ENCODE results near the gene CCDC81. TPM values are rescaled to one million over a fixed set of nuclear protein-coding genes. Genes with fewer than 3 reads are reported as not detected.
"Not testable (repeated sequence)": the region's sequence is repeated elsewhere in the genome, so short reads cannot be mapped to it uniquely, and the experiment has no call there.

Gene CCDC81
- total RNA-seq, 1 donor from 2014 or later: 36.5 TPM

DNA sequence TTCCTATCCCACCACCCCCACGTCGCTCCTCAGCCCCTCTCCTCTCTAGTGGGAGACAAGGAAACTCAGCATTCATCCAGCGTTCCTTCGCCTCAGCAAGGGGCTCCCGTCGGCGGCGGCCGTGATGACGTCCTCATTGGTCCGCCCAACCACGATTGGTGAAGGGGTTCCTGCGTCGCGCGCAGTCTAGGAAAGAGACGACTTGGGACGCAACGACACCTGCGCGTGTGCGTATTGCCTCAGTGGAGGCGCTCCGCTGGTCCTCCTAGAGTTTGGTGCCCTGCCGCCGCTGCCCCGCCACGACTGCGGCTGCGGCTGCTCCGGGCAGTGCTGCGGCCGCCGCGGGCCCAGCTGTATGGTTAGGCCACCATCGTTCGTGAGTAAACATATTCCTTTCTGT lies 56.6 kb downstream of the CCDC81 start:
- H3K9me3 ChIP-seq: peaks cover 0 to 18% of the 10 kb centered on the region in 2 donors
- DNase-seq (ENCODE audit: low spot score in 2 of 2): no peak
- no peaks in the 10 kb centered on the region for H3K36me3 ChIP-seq
- H3K27me3 ChIP-seq: no peaks in the 10 kb centered on the region
- no peak overlapping the region for H3K4me3 ChIP-seq
- no peak for TF ChIP-seq CTCF (IDR thresholded peaks at IDR 0.05)
- H3K27ac ChIP-seq: no peak overlapping the region
- intact Hi-C loops (cut with DNase I): no loop called here
- no peaks in the 10 kb centered on the region for H3K4me1 ChIP-seq

- H3K9me3 ChIP-seq; H3K27me3 ChIP-seq; H3K4me3 ChIP-seq; DNase-seq (ENCODE audit: low spot score in 2 of 2); H3K27ac ChIP-seq; H3K36me3 ChIP-seq; intact Hi-C loops (cut with DNase I); H3K4me1 ChIP-seq: not testable (repeated sequence)
Observed at GRCh38 chr11:86433361-86434095, 58.8 kb downstream of the CCDC81 start.

DNA sequence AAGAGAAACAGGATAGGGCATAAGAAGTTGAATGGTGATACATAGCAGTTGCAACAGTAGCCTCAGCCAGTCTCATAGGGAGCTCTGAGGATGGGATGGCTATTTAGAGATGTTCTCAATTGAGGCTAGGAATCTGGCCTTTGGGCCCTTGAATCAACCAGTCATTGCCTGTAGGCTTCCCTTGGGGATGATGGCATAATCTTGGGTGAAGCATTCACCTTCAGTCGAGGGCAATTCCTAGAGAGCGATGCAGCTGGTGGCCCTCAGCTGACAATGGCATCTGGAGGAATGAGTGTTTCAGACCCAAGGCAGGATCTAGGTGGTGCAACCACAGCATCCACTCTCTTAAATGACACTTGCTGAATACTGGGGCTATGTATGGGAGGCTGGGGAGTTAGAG lies 61.0 kb downstream of the CCDC81 start:
- no peak for TF ChIP-seq CTCF (IDR thresholded peaks at IDR 0.05)
- intact Hi-C loops (cut with DNase I): no loop called here
- no peak overlapping the region for H3K4me3 ChIP-seq
- no peak overlapping the region for H3K27ac ChIP-seq
- H3K4me1 ChIP-seq: peaks cover 0 to 5% of the 10 kb centered on the region in 2 donors
- H3K36me3 ChIP-seq: no peaks in the 10 kb centered on the region
- no peaks in the 10 kb centered on the region for H3K27me3 ChIP-seq
- no peaks in the 10 kb centered on the region for H3K9me3 ChIP-seq
- DNase-seq (ENCODE audit: low spot score in 2 of 2): no peak

- Histone ChIP-seq H3K4me1 (peaks cover 0 to 5% of the 10 kb centered on the region in 2 donors), H3K9me3 (no peaks in the 10 kb centered on the region), H3K27me3 (no peaks in the 10 kb centered on the region), H3K27ac (no peak overlapping the region), H3K36me3 (no peaks in the 10 kb centered on the region), H3K4me3 (no peak overlapping the region)
- intact Hi-C loops (cut with DNase I): no loop called here
- DNase-seq (ENCODE audit: low spot score in 2 of 2): no peak
- no peak for TF ChIP-seq CTCF (IDR thresholded peaks at IDR 0.05)
Observed at GRCh38 chr11:86438685-86439084, 64.0 kb downstream of the CCDC81 start.

- no peaks in the 10 kb centered on the region for H3K27me3 ChIP-seq
- H3K4me1 ChIP-seq: peaks cover 0 to 5% of the 10 kb centered on the region in 2 donors
- TF ChIP-seq CTCF (IDR thresholded peaks at IDR 0.05): no peak
- H3K4me3 ChIP-seq: no peak overlapping the region
- peak in 1 of 2 donors; percentile 82 for DNase-seq (ENCODE audit: low spot score in 2 of 2)
- peaks cover 8 to 13% of the 10 kb centered on the region in 2 donors for H3K36me3 ChIP-seq
- H3K9me3 ChIP-seq: no peaks in the 10 kb centered on the region
- intact Hi-C loops (cut with DNase I): no loop called here
- H3K27ac ChIP-seq: peak overlapping the region; percentile 37 to 56
Observed at GRCh38 chr11:86440305-86440716, 65.6 kb downstream of the CCDC81 start.

DNA sequence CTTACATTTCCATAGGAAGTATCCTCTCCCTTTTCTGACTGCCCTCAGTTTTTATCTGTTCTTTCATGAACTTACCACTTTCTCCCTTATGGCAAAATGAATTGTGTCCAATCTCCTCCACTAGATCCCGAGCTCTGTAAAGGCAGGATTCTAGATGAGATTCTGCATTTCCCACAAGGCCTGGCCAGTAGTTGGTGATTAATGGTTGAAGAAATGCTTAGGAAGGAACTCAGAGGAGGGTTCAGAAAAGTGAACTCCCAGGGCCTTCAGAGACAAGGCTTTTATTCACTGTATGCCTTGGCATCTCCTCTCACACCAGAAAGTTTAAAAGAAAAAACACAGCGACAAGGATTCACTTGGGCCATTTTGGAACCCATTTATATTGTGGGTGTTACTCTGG lies 66.2 kb downstream of the CCDC81 start:
- Histone ChIP-seq H3K9me3 (no peaks in the 10 kb centered on the region), H3K27ac (peak overlapping the region; percentile 37 to 56), H3K36me3 (peaks cover 8 to 13% of the 10 kb centered on the region in 2 donors), H3K27me3 (no peaks in the 10 kb centered on the region), H3K4me1 (peaks cover 0 to 5% of the 10 kb centered on the region in 2 donors), H3K4me3 (no peak overlapping the region)
- intact Hi-C loops (cut with DNase I): no loop called here
- TF ChIP-seq CTCF (IDR thresholded peaks at IDR 0.05): no peak
- DNase-seq (ENCODE audit: low spot score in 2 of 2): no peak
